Fibroblast of lung (primary cell): ENCODE measurements around the gene ATXN7L2. TPM values are rescaled to one million over a fixed set of nuclear protein-coding genes. Genes with fewer than 3 reads are reported as not detected.

Source experiments
- DNase-seq, 2 donors: peaks; one replicate each; pipeline versions ENCODE4 v3.0.0 to v3.0.0-alpha.2; 2010; ENCODE audit warnings: low read depth in 2 of 2
- H2AFZ ChIP-seq: 2 replicates; pipeline ENCODE4 v1.5.1; 2012; ENCODE audit warnings: low read length, control low read depth, inconsistent platforms
- H3K27ac ChIP-seq: 2 replicates; pipeline ENCODE4 v1.5.1; 2011; ENCODE audit warnings: low read length, control low read depth; ENCODE audit not compliant: insufficient read depth
- H3K27me3 ChIP-seq: 2 replicates; pipeline ENCODE4 v1.5.1; 2011; ENCODE audit warnings: mild to moderate bottlenecking, low read length; ENCODE audit not compliant: control insufficient read depth, insufficient read depth
- H3K36me3 ChIP-seq: 2 replicates; pipeline ENCODE4 v1.5.1; 2011; ENCODE audit warnings: low read length; ENCODE audit not compliant: control insufficient read depth, insufficient read depth
- H3K4me1 ChIP-seq: 2 replicates; pipeline ENCODE4 v1.5.1; 2011; ENCODE audit warnings: low read length; ENCODE audit not compliant: control insufficient read depth, insufficient read depth; ENCODE audit errors: extremely low read depth
- H3K4me2 ChIP-seq: 2 replicates; pipeline ENCODE4 v1.5.1; 2011; ENCODE audit warnings: low read length, control low read depth; ENCODE audit not compliant: insufficient read depth; ENCODE audit errors: extremely low read depth
- H3K4me3 ChIP-seq, 4 experiments: fragments of 200-600 bp in 1 of 4; sonication (generic) in 1 of 4; replicated peaks in 1 of 4; 2 replicates each; pipeline ENCODE4 v1.5.1; 2011 to 2016; ENCODE audit warnings: low read length in 4 of 4, low read depth in 3 of 4, mild to moderate bottlenecking in 3 of 4, control low read depth in 2 of 4, inconsistent platforms in 1 of 4, mixed read lengths in 1 of 4; ENCODE audit not compliant: insufficient read depth in 1 of 4; ENCODE audit errors: control extremely low read depth in 1 of 4
- H3K79me2 ChIP-seq: 2 replicates; pipeline ENCODE4 v1.5.1; 2012; ENCODE audit warnings: mild to moderate bottlenecking, low read length, inconsistent platforms; ENCODE audit not compliant: control insufficient read depth, insufficient read depth
- H3K9ac ChIP-seq: 2 replicates; pipeline ENCODE4 v1.5.1; 2011; ENCODE audit warnings: mild to moderate bottlenecking, low read length, control low read depth; ENCODE audit not compliant: insufficient read depth
- H3K9me3 ChIP-seq: 2 replicates; pipeline ENCODE4 v1.5.1; 2012; ENCODE audit warnings: low read depth, low read length; ENCODE audit not compliant: control insufficient read depth, insufficient read depth
- H4K20me1 ChIP-seq: 2 replicates; pipeline ENCODE4 v1.5.1; 2011; ENCODE audit warnings: low read length; ENCODE audit not compliant: control insufficient read depth, insufficient read depth; ENCODE audit errors: extremely low read depth
- CTCF ChIP-seq, 2 donors: IDR thresholded peaks in 1 of 2; conservative IDR thresholded peaks in 1 of 2; 1 replicate in 1 of 2; 2 replicates in 1 of 2; pipeline ENCODE4 v1.5.1; 2011 to 2012; ENCODE audit warnings: low read length in 2 of 2, control low read depth in 1 of 2, inconsistent platforms in 1 of 2, low read depth in 1 of 2, mild to moderate bottlenecking in 1 of 2
- EZH2 ChIP-seq: IDR thresholded peaks from 2 replicates; pipeline ENCODE4 v1.5.1; 2012; ENCODE audit warnings: low read length, control low read depth, mild to moderate bottlenecking; ENCODE audit errors: missing control alignments
- polyA plus RNA-seq, 2 donors: library from polyadenylated mRNA; depleted of rRNA in 1 of 2; stranded (reverse) in 1 of 2; unstranded in 1 of 2; fragments of >200 nt; gene quantifications; 2 replicates each; pipeline ENCODE4 v1.2.1, GENCODE V29; 2011 to 2012; ENCODE audit warnings: missing spikeins in 1 of 2
- total RNA-seq: library from RNA; depleted of rRNA; stranded (reverse); fragments of >200 nt; gene quantifications from 2 replicates; pipeline ENCODE4 v1.2.1, GENCODE V29; 2014

Gene ATXN7L2
- total and polyA plus RNA-seq, 2 donors (not counting 1 experiment from before 2014, with no cell fraction given) = 0.86 to 2.0 TPM

GRCh38 chr1:109508873-109509175, 25.1 kb downstream of the ATXN7L2 start:
- TF ChIP-seq EZH2 (no peak), CTCF (conservative IDR thresholded peaks at IDR 0.05 in 1 of 2, IDR thresholded peaks at IDR 0.05 in 1 of 2; ENCODE audit: low read depth in 1 of 2, low read length in 2 of 2) (no peak)
- Histone ChIP-seq H3K9ac (no peak overlapping the region), H4K20me1 (no peaks in the 10 kb centered on the region), H3K36me3 (no peaks in the 10 kb centered on the region), H3K27ac (no peak overlapping the region), H3K79me2 (no peaks in the 10 kb centered on the region), H3K4me3 (peak overlapping the region in 2 of 4 experiments; percentile 26 to 70), H2AFZ (no peak overlapping the region), H3K9me3 (no peaks in the 10 kb centered on the region), H3K4me1 (peaks cover 7% of the 10 kb centered on the region), H3K4me2 (peak overlapping the region; percentile 99), H3K27me3 (peaks cover 3% of the 10 kb centered on the region)
- DNase-seq = no peak

GRCh38 chr1:109509176-109510134, 25.8 kb downstream of the ATXN7L2 start, which contains the start of gene AMIGO1:
Gene AMIGO1, minus strand, starts transcription at chr1:109509727. Its CDS starts 815 bp downstream, at chr1:109508912.
- H3K4me1 ChIP-seq = peaks cover 7% of the 10 kb centered on the region
- H3K79me2 ChIP-seq = no peaks in the 10 kb centered on the region
- DNase-seq = peak; percentile 37 to 52
- H4K20me1 ChIP-seq = no peaks in the 10 kb centered on the region
- no peaks in the 10 kb centered on the region for H3K9me3 ChIP-seq
- TF ChIP-seq EZH2 = peak; percentile 8
- TF ChIP-seq CTCF (conservative IDR thresholded peaks at IDR 0.05 in 1 of 2, IDR thresholded peaks at IDR 0.05 in 1 of 2; ENCODE audit: low read depth in 1 of 2, low read length in 2 of 2) = no peak
- H3K4me3 ChIP-seq = peak within 1 kb of the TSS; percentile 54 to 71 (median 68)
- H3K27ac ChIP-seq = no peak within 1 kb of the TSS
- H3K9ac ChIP-seq = no peak within 1 kb of the TSS
- H3K36me3 ChIP-seq = no peaks in the 10 kb centered on the region
- peak within 1 kb of the TSS; percentile 99 for H3K4me2 ChIP-seq
- peaks cover 3% of the 10 kb centered on the region for H3K27me3 ChIP-seq
- peak within 1 kb of the TSS; percentile 86 for H2AFZ ChIP-seq

GRCh38 chr1:109513110-109513710, 29.5 kb downstream of the ATXN7L2 start:
- no peaks in the 10 kb centered on the region for H4K20me1 ChIP-seq
- no peak overlapping the region for H3K27ac ChIP-seq
- no peak overlapping the region for H3K4me2 ChIP-seq
- H3K9me3 ChIP-seq = no peaks in the 10 kb centered on the region
- no peak overlapping the region for H3K4me3 ChIP-seq
- H3K27me3 ChIP-seq = peaks cover under 1% of the 10 kb centered on the region
- no peak overlapping the region for H3K9ac ChIP-seq
- no peaks in the 10 kb centered on the region for H3K36me3 ChIP-seq
- H3K79me2 ChIP-seq = no peaks in the 10 kb centered on the region
- no peak overlapping the region for H2AFZ ChIP-seq
- DNase-seq = no peak
- peaks cover 7% of the 10 kb centered on the region for H3K4me1 ChIP-seq
- TF ChIP-seq EZH2 = no peak
- TF ChIP-seq CTCF (conservative IDR thresholded peaks at IDR 0.05 in 1 of 2, IDR thresholded peaks at IDR 0.05 in 1 of 2; ENCODE audit: low read depth in 1 of 2, low read length in 2 of 2) = no peak
